Liver (tissue), 3 donors: ENCODE results near the gene B4GALT4.

Experiments used
- CTCF ChIP-seq: fragments of 150-350 bp; IDR thresholded peaks from 2 replicates; pipeline ENCODE4 v1.5.1; 2017; ENCODE audit warnings: improper control_type of control experiment, low read depth, low read length; ENCODE audit not compliant: missing input control
- EGR1 ChIP-seq, 2 donors: IDR thresholded peaks; 2 replicates each; pipeline ENCODE4 v1.6.1; 2016 to 2018; ENCODE audit warnings: antibody characterized with exemption in 2 of 2, low read depth in 2 of 2
- FOXA1 ChIP-seq: IDR thresholded peaks from 2 replicates; pipeline ENCODE4 v1.6.1; 2016; ENCODE audit warnings: antibody characterized with exemption
- GABPA ChIP-seq, 2 donors: IDR thresholded peaks in 1 of 2; conservative IDR thresholded peaks in 1 of 2; 2 replicates each; pipeline ENCODE4 v1.6.1; 2016; ENCODE audit warnings: antibody characterized with exemption in 2 of 2, mild to moderate bottlenecking in 1 of 2, moderate library complexity in 1 of 2
- MAX ChIP-seq: IDR thresholded peaks from 2 replicates; pipeline ENCODE4 v1.6.1; 2016; ENCODE audit warnings: antibody characterized with exemption
- NR2F2 ChIP-seq: IDR thresholded peaks from 2 replicates; pipeline ENCODE4 v1.6.1; 2016; ENCODE audit warnings: antibody characterized with exemption
- REST ChIP-seq: IDR thresholded peaks from 2 replicates; pipeline ENCODE4 v1.6.1; 2016; ENCODE audit warnings: antibody characterized with exemption, mild to moderate bottlenecking
- SP1 ChIP-seq: IDR thresholded peaks from 2 replicates; pipeline ENCODE4 v1.6.1; 2018; ENCODE audit warnings: antibody characterized with exemption, mild to moderate bottlenecking
- TAF1 ChIP-seq: conservative IDR thresholded peaks from 2 replicates; pipeline ENCODE4 v1.6.1; 2016; ENCODE audit warnings: antibody characterized with exemption, mild to moderate bottlenecking
- YY1 ChIP-seq: IDR thresholded peaks from 2 replicates; pipeline ENCODE4 v1.6.1; 2016; ENCODE audit warnings: antibody characterized with exemption, mild to moderate bottlenecking
- ZBTB33 ChIP-seq: IDR thresholded peaks from 2 replicates; pipeline ENCODE4 v1.6.1; 2016; ENCODE audit warnings: antibody characterized with exemption
- donor health status: healthy.
- donor health status: healthy.

- TF ChIP-seq CTCF (no peak), SP1 (no peak), GABPA (IDR thresholded peaks at IDR 0.05 in 1 of 2, conservative IDR thresholded peaks at IDR 0.05 in 1 of 2) (no peak), ZBTB33 (no peak), REST (no peak), FOXA1 (no peak), EGR1 (IDR thresholded peaks at IDR 0.05; ENCODE audit: low read depth in 2 of 2) (no peak), YY1 (no peak), NR2F2 (no peak), MAX (no peak), TAF1 (no peak)
These were observed 64.6 kb downstream of the B4GALT4 start for GRCh38 chr3:119175872-119176756.
